OCI-LY3 (cell line): Measurements from ENCODE around the gene TOP3B.

Source experiments
- EZH2phosphoT487 ChIP-seq: fragments of 200-600 bp; shearing (Covaris generic); IDR thresholded peaks from 2 replicates; pipeline ENCODE4 v1.6.1; 2018; ENCODE audit warnings: antibody characterized with exemption, mixed run types, low read depth
- TF ChIP-seq, protein P1 (sequence below): fragments of 200-600, 300-600 bp; sonication (generic); IDR thresholded peaks from 2 replicates; pipeline ENCODE4 v1.5.1; 2014; ENCODE audit warnings: antibody characterized with exemption, low read length, low read depth

- TF ChIP-seq, protein P1, sequence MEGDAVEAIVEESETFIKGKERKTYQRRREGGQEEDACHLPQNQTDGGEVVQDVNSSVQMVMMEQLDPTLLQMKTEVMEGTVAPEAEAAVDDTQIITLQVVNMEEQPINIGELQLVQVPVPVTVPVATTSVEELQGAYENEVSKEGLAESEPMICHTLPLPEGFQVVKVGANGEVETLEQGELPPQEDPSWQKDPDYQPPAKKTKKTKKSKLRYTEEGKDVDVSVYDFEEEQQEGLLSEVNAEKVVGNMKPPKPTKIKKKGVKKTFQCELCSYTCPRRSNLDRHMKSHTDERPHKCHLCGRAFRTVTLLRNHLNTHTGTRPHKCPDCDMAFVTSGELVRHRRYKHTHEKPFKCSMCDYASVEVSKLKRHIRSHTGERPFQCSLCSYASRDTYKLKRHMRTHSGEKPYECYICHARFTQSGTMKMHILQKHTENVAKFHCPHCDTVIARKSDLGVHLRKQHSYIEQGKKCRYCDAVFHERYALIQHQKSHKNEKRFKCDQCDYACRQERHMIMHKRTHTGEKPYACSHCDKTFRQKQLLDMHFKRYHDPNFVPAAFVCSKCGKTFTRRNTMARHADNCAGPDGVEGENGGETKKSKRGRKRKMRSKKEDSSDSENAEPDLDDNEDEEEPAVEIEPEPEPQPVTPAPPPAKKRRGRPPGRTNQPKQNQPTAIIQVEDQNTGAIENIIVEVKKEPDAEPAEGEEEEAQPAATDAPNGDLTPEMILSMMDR, result no peak
- TF ChIP-seq EZH2phosphoT487, result no peak
Measured at GRCh38 chr22:21964918-21965484, 17.6 kb downstream of the TOP3B start.
